ENCODE data around the gene BBS7. TPM values are rescaled to one million over a fixed set of nuclear protein-coding genes. Genes with fewer than 3 reads are reported as not detected.
A peak's percentile ranks its signal among the peaks of the same experiment; 100 is the strongest.

The BBS7 gene
- total RNA-seq, 1 experiment from 2014 or later = 20.5 TPM

- Mint-ChIP-seq H3K27ac (no peak overlapping the region), H3K4me1 (peaks cover 9% of the 10 kb centered on the region), H3K27me3 (ENCODE audit: low read depth) (no peaks in the 10 kb centered on the region; the same call in 1 of the 2 replicates), H3K36me3 (peaks cover 64% of the 10 kb centered on the region), H3K4me3 (no peak overlapping the region), H3K9me3 (no peaks in the 10 kb centered on the region)
- ATAC-seq (no peak), DNase-seq (ENCODE audit: low spot score) (no peak)
- TF ChIP-seq MAX (CRISPR knock-in tag; IDR thresholded peaks at IDR 0.05) = no peak
- TF ChIP-seq ATF6 (CRISPR knock-in tag; IDR thresholded peaks at IDR 0.05) = no peak
- no peak for TF ChIP-seq PREB (CRISPR knock-in tag; IDR thresholded peaks at IDR 0.05; ENCODE audit: borderline replicate concordance)
- no peak for TF ChIP-seq ATF1 (CRISPR knock-in tag; IDR thresholded peaks at IDR 0.05)
- no peak for TF ChIP-seq ESRRA (CRISPR knock-in tag; IDR thresholded peaks at IDR 0.05; ENCODE audit: borderline replicate concordance)
- no peak for TF ChIP-seq TEAD1 (CRISPR knock-in tag; IDR thresholded peaks at IDR 0.05)
- TF ChIP-seq E2F1 (CRISPR knock-in tag; IDR thresholded peaks at IDR 0.05) = no peak
- TF ChIP-seq IRF1 (CRISPR knock-in tag; IDR thresholded peaks at IDR 0.05) = no peak
- TF ChIP-seq SMAD4 (CRISPR knock-in tag; IDR thresholded peaks at IDR 0.05) = no peak
- TF ChIP-seq CDX4 (CRISPR knock-in tag; IDR thresholded peaks at IDR 0.05; ENCODE audit: borderline replicate concordance) = no peak
- no peak for TF ChIP-seq USF1 (CRISPR knock-in tag; IDR thresholded peaks at IDR 0.05)
- no peak for TF ChIP-seq ZNF232 (CRISPR knock-in tag; IDR thresholded peaks at IDR 0.05)
- TF ChIP-seq ERG (CRISPR knock-in tag; IDR thresholded peaks at IDR 0.05) = no peak
- no peak for TF ChIP-seq SP1 (CRISPR knock-in tag; conservative IDR thresholded peaks at IDR 0.05)
- ChIA-PET POLR2A (interaction anchor here (0.7 kb wide), 1 partner anchor 59 kb away, joined by 4 read pairs; no protein-coding TSS in a partner anchor), CTCF (no interaction called here)
These were observed 50.9 kb downstream of the BBS7 start for GRCh38 chr4:121819216-121819965.

GRCh38 chr4:121818215-121818614 is 52.1 kb downstream of the BBS7 start:
- Mint-ChIP-seq H3K4me3 (no peak overlapping the region), H3K36me3 (peaks cover 69% of the 10 kb centered on the region), H3K9me3 (no peaks in the 10 kb centered on the region), H3K4me1 (peaks cover 9% of the 10 kb centered on the region), H3K27me3 (ENCODE audit: low read depth) (no peaks in the 10 kb centered on the region), H3K27ac (peak overlapping the region; percentile 28)
- ChIA-PET POLR2A (no interaction called here), CTCF (interaction anchor here (0.6 kb wide), 1 partner anchor 146 kb away, joined by 3 read pairs; no protein-coding TSS in a partner anchor)
- ATAC-seq = no peak
- no peak for DNase-seq (ENCODE audit: low spot score)
- TF ChIP-seq ZNF138 (CRISPR knock-in tag; conservative IDR thresholded peaks at IDR 0.05) (no peak), PRRX2 (CRISPR knock-in tag; IDR thresholded peaks at IDR 0.05) (no peak), GABPB1 (CRISPR knock-in tag; IDR thresholded peaks at IDR 0.05) (no peak), ZNF671 (CRISPR knock-in tag; IDR thresholded peaks at IDR 0.05) (no peak), OVOL2 (CRISPR knock-in tag; IDR thresholded peaks at IDR 0.05; ENCODE audit: borderline replicate concordance) (no peak), RELA (CRISPR knock-in tag; IDR thresholded peaks at IDR 0.05; ENCODE audit: borderline replicate concordance) (no peak), SP1 (CRISPR knock-in tag; conservative IDR thresholded peaks at IDR 0.05) (no peak), AR (CRISPR knock-in tag; IDR thresholded peaks at IDR 0.05) (no peak), ZBTB21 (CRISPR knock-in tag; IDR thresholded peaks at IDR 0.05; ENCODE audit: borderline replicate concordance) (no peak), JUN (CRISPR knock-in tag; IDR thresholded peaks at IDR 0.05) (no peak), ELF4 (CRISPR knock-in tag; IDR thresholded peaks at IDR 0.05; ENCODE audit: low read depth) (no peak), ESRRA (CRISPR knock-in tag; IDR thresholded peaks at IDR 0.05; ENCODE audit: borderline replicate concordance) (no peak)

Data from WTC11 (cell line).